ENCODE data around the gene APOA5.
"Not testable (repeated sequence)": the region's sequence is repeated elsewhere in the genome, so short reads cannot be mapped to it uniquely, and the experiment has no call there.

The APOA5 gene

GRCh38 chr11:116771935-116772334 is 19.7 kb downstream of the APOA5 start:
- FAIRE-seq: no peak
- DNase-seq (ENCODE audit: insufficient read length, low spot score): no peak
- TF ChIP-seq CTCF (IDR thresholded peaks at IDR 0.05; ENCODE audit: insufficient read depth, missing control alignments): no peak

GRCh38 chr11:116762132-116762531 is 29.5 kb downstream of the APOA5 start:
- TF ChIP-seq CTCF (IDR thresholded peaks at IDR 0.05; ENCODE audit: insufficient read depth, missing control alignments): no peak
- FAIRE-seq (no peak), DNase-seq (ENCODE audit: insufficient read length, low spot score) (no peak)

- FAIRE-seq; DNase-seq (ENCODE audit: insufficient read length, low spot score): not testable (repeated sequence)
Observed at GRCh38 chr11:116756044-116756443, 35.6 kb downstream of the APOA5 start.

- DNase-seq (ENCODE audit: insufficient read length, low spot score) (no peak), FAIRE-seq (no peak)
- TF ChIP-seq CTCF (IDR thresholded peaks at IDR 0.05; ENCODE audit: insufficient read depth, missing control alignments): no peak
Observed at GRCh38 chr11:116750070-116750718, 41.5 kb downstream of the APOA5 start.

GRCh38 chr11:116742104-116742503 is 49.6 kb downstream of the APOA5 start:
- no peak for TF ChIP-seq CTCF (IDR thresholded peaks at IDR 0.05; ENCODE audit: insufficient read depth, missing control alignments)
- FAIRE-seq (no peak), DNase-seq (ENCODE audit: insufficient read length, low spot score) (no peak)

- TF ChIP-seq CTCF (IDR thresholded peaks at IDR 0.05; ENCODE audit: insufficient read depth, missing control alignments): no peak
- DNase-seq (ENCODE audit: insufficient read length, low spot score) (no peak), FAIRE-seq (no peak)
Observed at GRCh38 chr11:116740741-116741140, 50.9 kb downstream of the APOA5 start.
